Fibroblast of skin of right biceps (primary cell): ENCODE results near the gene HS1BP3.

Source experiments
- DNase-seq: peaks from one replicate; pipeline ENCODE4 v3.0.0-alpha.2; 2013

The HS1BP3 gene

DNA sequence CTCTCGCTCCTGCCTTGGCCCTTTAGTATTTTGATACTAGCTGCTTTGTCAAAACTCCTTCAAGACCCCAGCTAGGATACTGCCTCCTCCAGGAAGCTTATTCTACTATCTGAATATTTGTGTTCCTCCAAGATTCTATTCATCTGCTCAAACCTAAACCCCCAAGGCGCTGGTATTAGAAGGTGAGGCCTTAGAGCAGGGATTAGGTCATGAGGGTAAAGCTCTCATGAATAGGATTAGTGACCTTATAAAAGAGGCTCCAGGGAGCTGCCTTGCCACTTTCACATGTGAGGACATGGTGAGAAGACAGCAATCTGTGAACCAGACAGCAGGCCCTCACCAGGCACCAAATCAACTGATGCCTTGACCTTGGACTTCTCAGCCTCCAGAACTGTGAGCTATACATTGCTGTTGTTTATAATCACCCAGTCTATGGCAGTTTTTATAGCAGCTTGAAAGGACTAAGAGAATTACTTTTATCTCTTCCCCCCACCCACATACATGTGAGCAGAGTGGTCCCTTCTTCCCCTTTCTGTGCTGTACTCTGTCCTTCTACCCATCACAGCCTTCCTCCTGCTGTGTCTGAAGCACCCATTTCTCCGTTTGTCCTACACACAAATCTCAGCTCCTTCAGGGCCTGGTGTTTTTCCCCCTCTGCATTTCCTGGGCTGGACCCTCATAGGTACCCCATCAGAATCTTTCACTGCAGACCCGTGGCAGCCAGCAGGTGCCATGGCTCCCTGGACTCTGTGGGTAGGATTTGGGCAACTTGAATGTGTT, 54.5 kb downstream of the HS1BP3 start:
- no peak for DNase-seq

DNA sequence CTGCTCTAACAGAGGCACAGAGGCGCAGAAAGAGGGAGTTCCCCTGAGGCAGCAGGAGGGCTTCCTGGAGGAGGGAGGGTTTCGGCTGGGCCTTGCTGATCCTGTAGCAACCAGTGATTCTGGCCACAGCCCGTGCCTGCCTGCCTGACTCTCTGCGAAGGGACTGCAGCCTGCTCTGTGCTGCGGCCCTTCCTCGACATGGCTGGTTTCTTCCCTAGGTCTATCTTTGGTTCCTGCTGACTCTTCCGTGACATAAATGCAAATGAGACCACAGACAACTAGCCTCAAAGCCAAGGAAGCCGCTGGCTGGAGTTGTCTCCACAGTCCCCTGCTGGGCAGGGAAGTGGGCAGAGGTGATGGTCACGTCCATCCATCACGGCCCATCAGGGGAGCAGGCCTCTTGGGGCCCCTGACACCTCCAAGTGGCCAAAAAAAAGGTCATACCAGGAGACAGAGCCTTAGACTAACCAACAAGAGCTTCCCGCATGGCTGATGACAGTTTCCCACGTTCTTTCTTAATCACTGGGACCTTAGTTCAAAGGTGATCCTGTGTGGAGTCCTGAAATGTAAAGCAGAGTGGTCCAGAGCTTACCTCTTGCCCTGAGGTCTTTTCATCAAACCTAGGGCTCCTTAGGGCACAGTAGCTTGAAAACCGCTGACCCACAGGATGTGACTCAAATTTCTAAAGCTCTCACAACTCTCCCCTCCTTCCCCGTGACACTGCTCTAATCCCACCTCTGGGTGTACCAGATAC, 55.3 kb downstream of the HS1BP3 start:
- DNase-seq: peak; percentile 59

DNA sequence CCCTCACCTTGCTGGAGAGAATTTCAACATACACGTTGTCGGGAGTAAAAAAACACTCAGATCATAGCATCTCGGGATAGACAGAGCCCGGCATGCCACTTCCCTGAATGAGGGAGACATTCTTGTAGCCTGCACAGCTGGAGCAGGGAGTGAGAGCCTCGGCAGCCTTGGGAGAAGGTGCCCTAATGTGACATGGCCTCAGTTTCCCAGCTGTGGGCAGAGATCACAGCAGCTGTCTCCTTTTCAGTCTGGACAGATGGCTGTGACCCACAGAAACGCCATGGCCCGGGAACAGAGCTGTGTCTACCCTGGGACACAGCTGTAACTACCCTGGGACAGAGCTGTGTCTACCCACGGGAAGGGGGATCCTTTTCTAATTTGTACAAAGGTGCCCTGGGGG, 55.9 kb downstream of the HS1BP3 start:
- no peak for DNase-seq

DNA sequence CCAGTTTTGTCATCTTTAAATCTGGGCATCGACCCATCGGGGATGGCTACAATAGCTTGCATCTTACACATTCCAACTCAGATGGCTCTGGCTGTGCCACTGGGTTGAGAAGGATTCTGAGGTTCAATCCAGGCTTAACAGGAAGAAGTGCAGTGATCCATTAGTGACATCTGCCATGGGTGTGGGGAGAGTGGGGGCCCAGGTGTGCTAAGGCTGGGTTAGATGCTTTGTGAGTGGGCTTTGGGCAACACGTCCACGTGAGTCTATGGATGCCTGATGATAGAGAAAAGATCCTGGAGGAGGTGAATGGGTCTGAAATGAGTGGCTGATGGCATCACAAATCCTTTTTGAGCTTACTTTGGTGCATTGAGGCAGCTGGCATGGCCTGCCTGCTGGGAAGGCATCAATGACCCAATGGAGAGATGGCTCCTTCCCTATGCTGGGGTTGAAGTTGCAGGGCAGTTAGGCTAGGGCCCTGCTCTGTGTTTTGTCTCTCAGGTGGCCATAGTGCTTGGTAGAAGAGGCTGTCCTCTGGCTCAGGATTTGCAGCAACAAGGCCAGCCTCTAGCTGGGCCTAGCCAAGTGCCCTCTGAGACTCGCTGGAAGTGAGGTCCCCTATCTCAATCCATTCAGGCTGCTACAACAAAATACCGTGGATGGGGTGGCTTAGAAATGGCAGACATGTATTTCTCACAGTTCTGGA, 56.7 kb downstream of the HS1BP3 start:
- DNase-seq: no peak

DNA sequence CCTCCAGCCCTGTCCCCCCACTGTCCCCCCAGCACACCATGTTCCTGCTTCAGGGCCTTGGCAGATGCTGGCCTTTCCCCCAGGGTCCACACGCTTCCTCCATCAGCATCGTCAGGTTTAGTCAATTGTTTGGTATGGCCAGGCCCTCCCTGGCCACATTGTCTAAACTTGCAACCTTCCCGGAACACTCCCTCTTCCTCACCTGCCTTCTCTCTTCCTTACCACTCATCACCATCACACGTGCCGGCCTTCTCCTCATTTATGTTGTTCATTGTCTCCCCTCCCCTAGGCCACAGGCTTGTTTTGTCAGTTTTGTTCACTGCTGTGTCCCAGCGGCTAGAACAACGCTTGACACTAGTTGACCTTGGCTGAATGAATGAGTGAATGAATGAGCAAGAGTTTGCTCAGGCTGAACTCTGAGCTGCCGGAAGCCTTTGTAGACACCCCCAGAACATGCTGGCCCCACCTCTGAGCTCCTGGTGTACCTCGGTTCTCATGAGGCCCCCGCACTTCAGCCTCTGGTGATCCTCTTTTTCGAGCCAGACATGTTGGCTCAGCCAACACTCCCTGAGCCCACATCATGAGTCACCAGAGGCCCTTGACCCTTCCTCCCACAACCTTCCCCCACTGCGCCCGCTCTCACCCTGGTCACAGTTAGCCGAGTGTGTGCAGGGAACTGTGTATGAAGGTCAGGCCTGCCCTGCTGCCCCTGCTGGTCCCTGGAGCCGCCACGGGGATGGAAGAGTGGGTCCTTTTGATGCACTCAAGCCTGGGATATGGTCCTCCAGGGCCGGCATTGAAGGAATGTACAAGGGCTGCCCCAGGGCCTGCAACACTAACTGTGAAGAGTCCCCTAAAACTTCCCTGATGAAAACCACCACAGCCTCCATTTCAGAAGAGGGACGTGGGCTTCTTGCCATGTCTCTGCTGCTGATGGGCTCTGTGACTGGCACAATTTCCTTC, 57.5 kb downstream of the HS1BP3 start:
- peak; percentile 63 for DNase-seq

DNA sequence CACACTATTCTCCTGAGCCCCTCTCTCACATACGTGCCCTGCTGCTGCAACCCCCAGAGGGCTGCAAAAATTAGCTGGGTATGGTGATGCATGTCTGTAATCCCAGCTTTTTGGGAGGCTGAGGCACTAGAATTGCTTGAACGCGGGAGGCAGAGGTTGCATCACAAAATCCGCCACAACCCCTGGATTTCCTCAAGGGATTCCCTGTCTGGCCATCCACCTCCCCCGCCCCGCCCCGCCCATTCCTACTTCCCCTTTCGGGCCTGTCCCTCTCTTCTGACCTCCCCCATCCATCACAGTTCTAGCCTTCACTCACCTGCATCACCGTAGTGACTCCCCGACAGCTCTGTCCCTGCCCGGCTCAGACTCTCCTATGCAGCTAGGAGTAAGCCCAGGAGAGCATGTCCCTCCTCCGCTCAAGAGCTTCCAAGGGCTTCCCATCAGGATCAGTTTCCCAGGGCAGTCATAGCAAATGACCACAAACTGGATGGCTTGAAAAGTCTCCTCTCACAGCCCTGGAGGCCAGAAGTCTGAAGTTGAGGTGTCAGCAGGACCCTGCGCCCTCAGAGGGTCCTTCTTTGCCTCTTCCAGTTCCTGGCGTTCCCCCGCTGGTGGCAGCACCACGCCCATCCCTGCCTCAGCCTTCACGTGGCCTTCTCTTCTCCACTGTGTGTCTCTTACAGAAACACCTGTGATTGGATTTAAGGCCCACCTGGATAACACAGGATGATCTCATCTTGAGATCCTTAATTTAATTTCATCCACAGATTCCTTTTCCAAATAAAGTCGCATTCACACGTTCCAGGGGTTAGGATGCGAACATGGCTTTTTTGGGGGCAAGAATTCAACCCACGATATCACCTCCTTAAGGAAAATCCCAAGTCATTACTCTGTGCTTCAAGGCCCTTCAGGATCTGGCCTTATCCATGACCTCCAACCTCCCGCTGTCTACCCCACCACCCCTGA, 58.5 kb downstream of the HS1BP3 start:
- no peak for DNase-seq

- no peak for DNase-seq
Measured at GRCh38 chr2:20590704-20591515, 60.0 kb downstream of the HS1BP3 start.

- DNase-seq: peak; percentile 76
Measured at GRCh38 chr2:20589975-20590703, 60.8 kb downstream of the HS1BP3 start.

DNA sequence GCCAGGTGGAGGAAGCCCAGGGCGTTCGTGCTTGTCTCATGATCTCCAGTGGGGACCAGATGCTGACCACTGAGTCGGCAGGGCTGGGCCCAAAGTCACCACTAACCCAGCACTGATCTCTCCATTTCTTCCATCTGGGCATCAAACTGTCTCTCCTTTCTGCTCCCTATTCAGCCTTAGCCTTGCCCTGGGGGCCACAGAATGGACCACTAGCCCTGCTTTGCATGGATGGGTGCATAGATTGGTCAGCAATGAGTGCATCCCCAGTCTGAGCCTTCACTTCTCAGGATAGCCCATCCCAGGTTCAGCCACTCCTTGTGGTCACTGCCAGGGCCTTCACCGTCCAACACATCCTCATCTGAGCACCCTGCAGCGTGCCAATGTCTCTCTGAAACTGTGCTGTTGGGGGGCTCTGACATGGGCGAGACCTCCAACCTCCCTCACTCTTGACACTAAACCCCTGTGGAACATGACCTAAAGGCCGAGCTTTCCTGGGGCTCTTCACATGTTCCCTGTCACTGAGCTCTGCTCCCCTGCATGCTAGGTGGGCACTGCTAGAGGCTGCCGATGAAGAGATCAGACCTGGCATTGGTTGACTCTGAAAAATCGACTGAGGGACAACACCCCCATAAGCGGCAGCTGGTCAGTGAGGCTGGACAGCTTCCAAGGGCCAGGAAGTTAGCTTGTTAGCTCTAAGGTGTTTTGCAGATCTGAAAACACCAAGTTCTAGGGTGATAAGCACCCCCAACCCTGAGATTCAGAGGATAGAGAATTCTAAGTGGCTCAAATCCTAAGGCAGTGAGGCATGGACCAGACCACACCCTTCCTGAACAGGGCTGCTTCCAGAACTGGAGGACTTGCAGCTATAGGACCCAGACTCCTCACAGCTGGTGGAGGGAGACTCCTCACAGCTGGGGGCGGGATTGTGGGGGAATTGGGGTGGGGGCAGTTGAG, 61.7 kb downstream of the HS1BP3 start:
- DNase-seq: no peak

DNA sequence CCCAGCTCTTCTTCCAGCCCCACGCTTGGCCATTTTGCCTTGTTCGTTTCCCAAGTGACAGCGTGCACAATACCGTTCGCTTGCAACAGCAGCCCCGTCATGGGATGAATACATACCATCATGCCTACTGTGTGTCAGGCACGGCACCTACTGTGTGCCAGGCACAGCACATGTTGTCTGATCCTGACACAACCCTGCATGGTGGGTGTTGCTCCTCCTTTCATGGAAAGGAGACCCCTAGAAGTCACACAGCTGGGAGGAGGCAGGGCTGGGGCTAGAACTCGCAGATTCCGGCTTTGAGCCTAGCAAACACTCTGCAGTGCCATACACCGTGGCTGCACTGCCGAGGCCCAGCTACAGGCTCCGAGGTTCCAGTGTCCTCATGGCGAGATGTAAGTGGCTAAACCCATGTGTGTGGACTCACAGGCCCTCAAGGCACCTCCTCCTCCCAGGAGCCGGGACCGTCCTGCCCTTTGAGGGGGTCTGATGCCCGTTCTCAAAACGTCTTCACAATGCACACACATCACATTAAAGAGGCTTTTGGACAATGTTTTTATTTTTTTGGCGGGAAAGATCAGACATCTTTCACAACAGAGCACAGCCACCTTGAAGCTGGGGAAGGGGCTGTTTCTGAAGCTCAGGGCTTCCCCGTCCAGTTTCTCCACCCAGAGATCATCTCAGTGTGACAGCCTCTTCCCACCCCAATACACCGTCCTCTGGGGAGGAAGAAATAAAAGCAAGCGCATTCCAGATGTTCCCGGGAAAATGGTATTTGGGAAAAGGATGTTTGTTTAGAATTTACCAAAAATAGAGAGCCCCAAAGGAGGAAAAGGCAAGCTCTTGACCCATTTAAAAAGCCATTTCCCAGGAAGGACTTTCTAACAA, 64.9 kb downstream of the HS1BP3 start:
- no peak for DNase-seq

DNA sequence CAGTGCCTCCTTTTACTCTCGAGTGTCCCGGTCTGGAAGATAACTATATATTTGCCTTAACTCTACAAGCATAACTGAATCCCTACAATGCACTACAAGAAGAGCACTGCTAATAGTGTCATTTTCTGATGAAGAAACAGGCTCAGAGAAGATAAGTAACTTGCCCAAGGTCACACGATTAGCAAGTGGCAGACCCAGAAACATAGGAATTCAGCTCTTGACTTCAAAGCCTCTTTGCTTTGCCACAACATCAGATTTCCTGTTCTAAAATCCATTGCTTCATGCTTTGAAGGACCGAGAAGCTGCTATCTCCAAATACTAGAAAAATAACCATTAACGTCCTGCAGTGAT, 65.6 kb downstream of the HS1BP3 start:
- no peak for DNase-seq

- DNase-seq: peak; percentile 100
Measured at GRCh38 chr2:20584399-20585358, 66.2 kb downstream of the HS1BP3 start.

DNA sequence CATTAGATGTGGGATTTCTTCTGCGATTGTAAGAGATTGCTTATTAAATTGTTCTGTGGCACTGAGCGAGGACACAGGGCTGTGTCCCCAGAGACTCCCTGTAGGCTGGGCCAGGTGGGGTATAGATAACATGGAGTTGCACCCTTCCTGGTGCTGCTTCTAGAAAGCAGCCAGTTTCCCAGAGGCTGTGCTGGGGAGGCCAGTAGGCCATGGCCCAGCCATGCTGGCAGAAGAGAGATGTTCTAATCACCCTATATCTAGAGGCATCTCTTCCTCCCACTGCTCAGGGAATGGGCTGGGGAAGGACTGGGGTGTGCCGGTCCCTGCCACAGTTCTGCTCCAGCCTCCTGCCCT, 66.9 kb downstream of the HS1BP3 start:
- DNase-seq: no peak

GRCh38 chr2:20583425-20583881, 67.4 kb downstream of the HS1BP3 start:
- DNase-seq: no peak

DNA sequence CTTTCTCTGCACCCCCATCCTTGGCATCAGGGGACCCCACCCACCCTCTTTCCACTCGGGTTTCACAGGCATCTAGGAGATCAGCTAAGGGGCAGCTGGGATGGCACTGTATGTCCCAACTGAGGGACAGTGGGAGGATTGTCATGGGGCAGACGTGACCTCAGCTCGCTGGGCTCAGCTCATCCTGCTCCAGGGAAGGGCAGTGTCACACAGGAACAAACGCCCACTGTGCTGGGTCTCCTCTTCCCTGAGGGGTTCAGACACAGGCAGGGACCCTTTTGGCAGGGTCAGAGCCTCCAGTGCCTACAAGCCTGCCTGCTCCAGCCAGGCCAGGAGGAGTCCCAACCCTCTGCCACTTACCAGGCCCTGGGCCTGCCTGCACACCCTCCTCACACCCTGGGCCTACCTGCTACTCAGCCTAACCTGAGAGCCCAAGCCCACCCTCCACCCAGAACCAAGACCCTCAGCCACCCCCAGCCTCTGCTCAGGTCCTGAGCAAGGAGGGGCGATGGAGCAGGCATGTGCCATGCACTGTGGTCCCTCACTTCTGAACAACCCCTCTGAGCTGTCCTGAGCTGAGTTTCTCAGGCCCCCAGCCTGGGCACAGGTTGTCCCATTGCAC, 68.2 kb downstream of the HS1BP3 start:
- DNase-seq: no peak
